ENCODE data around the gene GBP7. TPM values are rescaled to one million over a fixed set of nuclear protein-coding genes. Genes with fewer than 3 reads are reported as not detected.
A peak's percentile ranks its signal among the peaks of the same experiment; 100 is the strongest.
"Not testable (repeated sequence)": the region's sequence is repeated elsewhere in the genome, so short reads cannot be mapped to it uniquely, and the experiment has no call there.

Gene GBP7
- total RNA-seq, 1 donor from 2014 or later: not detected

- no peak for DNase-seq
Measured at GRCh38 chr1:89169166-89169565, 6.6 kb downstream of the GBP7 start.

GRCh38 chr1:89167590-89168230, 8.1 kb downstream of the GBP7 start:
- no peak for DNase-seq

GRCh38 chr1:89166705-89167104, 9.1 kb downstream of the GBP7 start:
- DNase-seq: no peak

- no peak for DNase-seq
Measured at GRCh38 chr1:89165811-89166210, 10.0 kb downstream of the GBP7 start.

GRCh38 chr1:89151047-89151446, 24.8 kb downstream of the GBP7 start:
- DNase-seq: no peak

- no peak for DNase-seq
Measured at GRCh38 chr1:89149976-89150375, 25.8 kb downstream of the GBP7 start.

GRCh38 chr1:89149229-89149628, 26.6 kb downstream of the GBP7 start:
- peak; percentile 44 for DNase-seq

GRCh38 chr1:89147678-89148658, 27.8 kb downstream of the GBP7 start:
- DNase-seq: no peak

GRCh38 chr1:89146721-89147120, 29.1 kb downstream of the GBP7 start:
- no peak for DNase-seq

- DNase-seq: no peak
Measured at GRCh38 chr1:89143484-89143883, 32.3 kb downstream of the GBP7 start.

- DNase-seq: no peak
Measured at GRCh38 chr1:89142160-89142559, 33.6 kb downstream of the GBP7 start.

- DNase-seq: no peak
Measured at GRCh38 chr1:89133747-89134146, 42.1 kb downstream of the GBP7 start.

GRCh38 chr1:89130716-89131115, 45.1 kb downstream of the GBP7 start:
- no peak for DNase-seq

GRCh38 chr1:89129911-89130310, 45.9 kb downstream of the GBP7 start:
- DNase-seq: peak; percentile 23

GRCh38 chr1:89128003-89128458, 47.8 kb downstream of the GBP7 start:
- not testable (repeated sequence) for DNase-seq

- DNase-seq: peak; percentile 18
Measured at GRCh38 chr1:89126602-89127565, 48.9 kb downstream of the GBP7 start.

GRCh38 chr1:89125913-89126580, 49.8 kb downstream of the GBP7 start, which contains the start of gene GBP2:
TSS of gene GBP2 (minus strand) at chr1:89126114. CDS start at chr1:89121966, 4,148 bp downstream.
- peak; percentile 80 for DNase-seq

- peak; percentile 32 for DNase-seq
Measured at GRCh38 chr1:89125240-89125912, 50.4 kb downstream of the GBP7 start.

GRCh38 chr1:89121641-89122040, 54.2 kb downstream of the GBP7 start:
- no peak for DNase-seq

GRCh38 chr1:89114662-89115061, 61.1 kb downstream of the GBP7 start:
- DNase-seq: no peak
